ENCODE data around the gene SLC25A26.

- TF ChIP-seq CTCF (conservative IDR thresholded peaks at IDR 0.05) = no peak
- TF ChIP-seq ZFX (IDR thresholded peaks at IDR 0.05) = no peak
These were observed 49.9 kb downstream of the SLC25A26 start for GRCh38 chr3:66270701-66271100.

Data from C4-2B (cell line).